Psoas muscle (tissue), 8 donors: ENCODE results near the gene TAF15. TPM values are rescaled to one million over a fixed set of nuclear protein-coding genes. Genes with fewer than 3 reads are reported as not detected.

Source experiments
- ATAC-seq, 4 donors: fragments of 200-7000 bp; cut with Tn5 transposase; one replicate each; pipeline ENCODE4 v1.9.1; 2020; ENCODE audit warnings: moderate library complexity in 3 of 4, mild to moderate bottlenecking in 2 of 4
- DNase-seq, 2 donors: peaks; one replicate each; pipeline ENCODE4 v3.0.0-alpha.2; 2020
- H3K27ac ChIP-seq: fragments of 200-600 bp; one replicate; pipeline ENCODE4 v1.8.0; 2022
- H3K27me3 ChIP-seq, 3 donors: fragments of 200-600 bp in 1 of 3; one replicate each; pipeline versions ENCODE4 v1.6.1 to v1.8.0; 2013 to 2022; ENCODE audit warnings: low read length in 2 of 3, mild to moderate bottlenecking in 2 of 3, moderate library complexity in 1 of 3; ENCODE audit not compliant: insufficient read depth in 3 of 3
- H3K36me3 ChIP-seq, 2 donors: fragments of 200-600 bp in 1 of 2; one replicate each; pipeline versions ENCODE4 v1.6.1 to v1.8.0; 2013 to 2022; ENCODE audit warnings: low read depth in 1 of 2, mild to moderate bottlenecking in 1 of 2, moderate library complexity in 1 of 2; ENCODE audit not compliant: insufficient read depth in 1 of 2
- H3K4me1 ChIP-seq: fragments of 200-600 bp; one replicate; pipeline ENCODE4 v1.8.0; 2022
- H3K4me3 ChIP-seq: fragments of 200-600 bp; one replicate; pipeline ENCODE4 v1.8.0; 2022; ENCODE audit warnings: mild to moderate bottlenecking
- H3K9me3 ChIP-seq: fragments of 200-600 bp; one replicate; pipeline ENCODE4 v1.8.0; 2022
- WGBS, 3 donors: extraction: QIAGEN DNeasy Blood & Tissue Kit; methylation state at CpG; one replicate each; pipeline versions ENCODE4 v1.1.6 to v1.1.7; 2013; 5-methylcytosine and 5-hydroxymethylcytosine counted together
- intact Hi-C, 2 donors: fragments of 100-400 bp; cut with DNase I; formaldehyde crosslinking; loops; one replicate each; pipeline versions ENCODE4 v1.11.0 to v1.14.2; 2022
- polyA plus RNA-seq, 3 donors: library from polyadenylated mRNA; stranded (reverse); fragments of 200-250 nt; gene quantifications; one replicate each; pipeline ENCODE4 v1.2.3, GENCODE V29; 2013
- total RNA-seq, 4 donors: library from RNA; stranded (reverse); fragmentation: NEBNext Ultra II Directional in 2 of 4; extraction: Animal tissue kit (Norgen Biotek cat#: 25700) in 2 of 4; gene quantifications; one replicate each; pipeline versions ENCODE4 v1.2.1 to v1.2.4, GENCODE V29; 2021 to 2023
- TF ChIP-seq, protein P1 (sequence below): fragments of 200-600 bp; IDR thresholded peaks from one replicate; pipeline ENCODE4 v1.8.0; 2022; ENCODE audit warnings: antibody characterized with exemption
- donor health status: healthy with polysubstance abuse.
- donor health status: DM: no; HTN: no; CAD: no; lungs with moderate emphysema.
- donor health status: Bipolar disorder and iron deficiency.
- donor health status: healthy.
- donor health status: DM: yes; HTN: yes; CAD: no.
- donor health status: DM: no; HTN: no; CAD: no.
- donor health status: DM: no; HTN: no; CAD: no.
- donor health status: DM: yes; HTN: yes; CAD: no.

Gene TAF15
- total and polyA plus RNA-seq, 7 donors, result 51.9 to 141 (median 105) TPM

GRCh38 chr17:35812456-35812855 lies 3.2 kb downstream of the TAF15 start:
- H3K4me1 ChIP-seq, result peaks cover 38% of the 10 kb centered on the region
- H3K4me3 ChIP-seq, result no peak overlapping the region
- TF ChIP-seq, protein P1, sequence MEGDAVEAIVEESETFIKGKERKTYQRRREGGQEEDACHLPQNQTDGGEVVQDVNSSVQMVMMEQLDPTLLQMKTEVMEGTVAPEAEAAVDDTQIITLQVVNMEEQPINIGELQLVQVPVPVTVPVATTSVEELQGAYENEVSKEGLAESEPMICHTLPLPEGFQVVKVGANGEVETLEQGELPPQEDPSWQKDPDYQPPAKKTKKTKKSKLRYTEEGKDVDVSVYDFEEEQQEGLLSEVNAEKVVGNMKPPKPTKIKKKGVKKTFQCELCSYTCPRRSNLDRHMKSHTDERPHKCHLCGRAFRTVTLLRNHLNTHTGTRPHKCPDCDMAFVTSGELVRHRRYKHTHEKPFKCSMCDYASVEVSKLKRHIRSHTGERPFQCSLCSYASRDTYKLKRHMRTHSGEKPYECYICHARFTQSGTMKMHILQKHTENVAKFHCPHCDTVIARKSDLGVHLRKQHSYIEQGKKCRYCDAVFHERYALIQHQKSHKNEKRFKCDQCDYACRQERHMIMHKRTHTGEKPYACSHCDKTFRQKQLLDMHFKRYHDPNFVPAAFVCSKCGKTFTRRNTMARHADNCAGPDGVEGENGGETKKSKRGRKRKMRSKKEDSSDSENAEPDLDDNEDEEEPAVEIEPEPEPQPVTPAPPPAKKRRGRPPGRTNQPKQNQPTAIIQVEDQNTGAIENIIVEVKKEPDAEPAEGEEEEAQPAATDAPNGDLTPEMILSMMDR, result no peak
- DNase-seq (no peak), ATAC-seq (no peak)
- no peaks in the 10 kb centered on the region for H3K27me3 ChIP-seq
- intact Hi-C loops, result loop anchor here in 1 of 2 donors (5.0 kb wide), 1 partner anchor 225 kb away; the partner anchor contains the start of gene AP2B1
- peaks cover 0 to 15% of the 10 kb centered on the region in 2 donors for H3K36me3 ChIP-seq
- H3K9me3 ChIP-seq, result no peaks in the 10 kb centered on the region
- 90 to 91% (median 91%) methylated on average over 5 of the region's 5 CpGs for WGBS, 3 donors
- no peak overlapping the region for H3K27ac ChIP-seq

DNA sequence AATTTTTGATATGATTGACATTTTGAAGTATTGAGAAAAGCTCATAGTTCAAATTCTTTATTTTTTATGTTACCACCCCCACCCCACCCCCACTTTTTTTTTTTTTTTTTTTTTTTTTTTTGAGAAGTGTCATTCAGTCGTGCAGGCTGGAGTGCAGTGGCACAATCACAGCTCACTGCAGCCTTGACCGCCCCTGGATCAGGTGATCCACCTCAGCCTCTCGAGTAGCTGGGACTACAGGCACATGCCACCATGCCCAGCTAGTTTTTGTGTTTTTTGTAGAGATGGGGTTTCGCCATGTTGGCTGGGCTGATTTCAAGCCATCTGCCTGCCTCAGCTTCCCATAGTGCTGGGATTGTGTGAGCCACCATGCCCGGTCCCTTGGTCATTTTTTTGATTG lies 7.4 kb downstream of the TAF15 start:
- H3K36me3 ChIP-seq, result peaks cover 3 to 56% of the 10 kb centered on the region in 2 donors
- no peaks in the 10 kb centered on the region for H3K9me3 ChIP-seq
- no peak overlapping the region for H3K4me3 ChIP-seq
- ATAC-seq (no peak), DNase-seq (no peak)
- intact Hi-C loops, result no loop called here
- TF ChIP-seq, protein P1, result no peak
- H3K4me1 ChIP-seq, result peaks cover 22% of the 10 kb centered on the region
- WGBS, 3 donors, result 82 to 85% (median 85%) methylated on average over 5 of the region's 5 CpGs
- no peaks in the 10 kb centered on the region for H3K27me3 ChIP-seq
- H3K27ac ChIP-seq, result no peak overlapping the region

GRCh38 chr17:35817196-35817595 lies 7.9 kb downstream of the TAF15 start:
- Histone ChIP-seq H3K9me3 (no peaks in the 10 kb centered on the region), H3K4me3 (no peak overlapping the region), H3K27ac (no peak overlapping the region), H3K4me1 (peaks cover 18% of the 10 kb centered on the region), H3K27me3 (no peaks in the 10 kb centered on the region), H3K36me3 (peaks cover 3 to 60% of the 10 kb centered on the region in 2 donors)
- TF ChIP-seq, protein P1, result no peak
- ATAC-seq (no peak), DNase-seq (no peak)
- 86 to 91% (median 87%) methylated on average over 1 of the region's 1 CpG for WGBS, 3 donors
- intact Hi-C loops, result no loop called here

DNA sequence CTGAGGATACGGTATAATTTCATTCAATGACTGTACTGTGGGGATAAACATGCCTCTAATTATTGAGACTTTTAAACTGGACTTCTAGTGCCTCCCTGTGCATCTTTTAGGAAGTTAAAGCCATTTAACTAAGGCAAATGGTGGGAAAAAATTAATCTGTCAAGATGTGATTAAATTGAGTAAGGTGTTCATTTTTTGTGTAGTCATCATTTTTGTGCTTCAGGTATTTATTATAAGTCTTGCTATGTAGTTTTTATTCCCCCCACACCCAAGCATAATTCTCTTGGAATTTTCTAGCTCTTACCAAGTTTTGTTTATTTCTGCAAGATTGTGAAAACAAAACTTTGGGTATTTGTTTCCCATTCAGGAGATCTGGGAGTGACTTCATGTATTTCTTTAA lies 10.2 kb downstream of the TAF15 start:
- H3K27ac ChIP-seq, result no peak overlapping the region
- TF ChIP-seq, protein P1, result no peak
- H3K27me3 ChIP-seq, result no peaks in the 10 kb centered on the region
- no peak for DNase-seq
- no peak for ATAC-seq
- peaks cover 6 to 83% of the 10 kb centered on the region in 2 donors for H3K36me3 ChIP-seq
- peaks cover 17% of the 10 kb centered on the region for H3K4me1 ChIP-seq
- no peak overlapping the region for H3K4me3 ChIP-seq
- intact Hi-C loops, result no loop called here
- 63 to 73% (median 72%) methylated on average over 1 of the region's 1 CpG for WGBS, 3 donors
- no peaks in the 10 kb centered on the region for H3K9me3 ChIP-seq

DNA sequence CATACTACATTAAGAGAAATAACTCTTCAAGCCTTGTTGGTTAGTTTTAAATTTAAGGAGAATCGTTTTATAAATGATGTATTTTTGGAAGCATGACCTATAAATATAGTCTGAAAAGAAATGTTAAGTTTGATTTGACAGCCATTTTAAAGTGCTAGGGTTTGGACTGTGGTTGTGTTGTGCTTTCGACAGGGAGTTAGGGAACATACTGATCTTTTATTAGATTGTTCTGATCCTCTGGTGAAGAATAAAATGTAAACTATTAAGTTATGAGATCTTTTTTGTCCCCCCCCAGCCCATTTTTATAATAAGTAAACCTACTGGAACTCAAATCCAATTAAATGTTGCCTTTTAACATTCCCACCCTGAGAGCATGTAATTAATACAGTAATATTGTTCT lies 12.0 kb downstream of the TAF15 start:
- H3K4me1 ChIP-seq, result peaks cover 4% of the 10 kb centered on the region
- WGBS, 3 donors, result 84 to 88% (median 86%) methylated on average over 2 of the region's 2 CpGs
- H3K9me3 ChIP-seq, result no peaks in the 10 kb centered on the region
- no peak overlapping the region for H3K27ac ChIP-seq
- H3K27me3 ChIP-seq, result no peaks in the 10 kb centered on the region
- TF ChIP-seq, protein P1, result no peak
- intact Hi-C loops, result loop anchor here in 1 of 2 donors (2.0 kb wide), 1 partner anchor 15 kb away; no protein-coding TSS in a partner anchor
- DNase-seq (no peak), ATAC-seq (no peak)
- peaks cover 6 to 96% of the 10 kb centered on the region in 2 donors for H3K36me3 ChIP-seq
- no peak overlapping the region for H3K4me3 ChIP-seq
